Kidney epithelial cell (primary cell): ENCODE data around the gene ZIC2. TPM values are rescaled to one million over a fixed set of nuclear protein-coding genes. Genes with fewer than 3 reads are reported as not detected.
"Not testable (repeated sequence)": the region's sequence is repeated elsewhere in the genome, so short reads cannot be mapped to it uniquely, and the experiment has no call there.

ENCODE experiments used
- DNase-seq: peaks from one replicate; pipeline ENCODE4 v3.0.0-alpha.2; 2010; ENCODE audit warnings: low read depth
- H3K27me3 ChIP-seq: 2 replicates; pipeline ENCODE4 v1.6.0; 2011; ENCODE audit warnings: low read length; ENCODE audit not compliant: control insufficient read depth, insufficient read depth
- H3K36me3 ChIP-seq: 2 replicates; pipeline ENCODE4 v1.5.1; 2011; ENCODE audit warnings: low read length; ENCODE audit not compliant: control insufficient read depth, insufficient read depth
- H3K4me3 ChIP-seq: 2 replicates; pipeline ENCODE4 v1.5.1; 2011; ENCODE audit warnings: low read depth, mild to moderate bottlenecking, control low read depth, low read length
- total RNA-seq: library from RNA; depleted of rRNA; stranded (reverse); fragments of >200 nt; gene quantifications from 2 replicates; pipeline ENCODE4 v1.2.3, GENCODE V29; 2015
- TF ChIP-seq, protein P1 (sequence below): IDR thresholded peaks from 2 replicates; pipeline ENCODE4 v1.5.1; 2011; ENCODE audit warnings: mild to moderate bottlenecking, moderate library complexity, low read length, control low read depth, inconsistent platforms; ENCODE audit not compliant: insufficient read depth, poor library complexity, severe bottlenecking

The ZIC2 gene
- total RNA-seq, 1 donor from 2014 or later = not detected

DNA sequence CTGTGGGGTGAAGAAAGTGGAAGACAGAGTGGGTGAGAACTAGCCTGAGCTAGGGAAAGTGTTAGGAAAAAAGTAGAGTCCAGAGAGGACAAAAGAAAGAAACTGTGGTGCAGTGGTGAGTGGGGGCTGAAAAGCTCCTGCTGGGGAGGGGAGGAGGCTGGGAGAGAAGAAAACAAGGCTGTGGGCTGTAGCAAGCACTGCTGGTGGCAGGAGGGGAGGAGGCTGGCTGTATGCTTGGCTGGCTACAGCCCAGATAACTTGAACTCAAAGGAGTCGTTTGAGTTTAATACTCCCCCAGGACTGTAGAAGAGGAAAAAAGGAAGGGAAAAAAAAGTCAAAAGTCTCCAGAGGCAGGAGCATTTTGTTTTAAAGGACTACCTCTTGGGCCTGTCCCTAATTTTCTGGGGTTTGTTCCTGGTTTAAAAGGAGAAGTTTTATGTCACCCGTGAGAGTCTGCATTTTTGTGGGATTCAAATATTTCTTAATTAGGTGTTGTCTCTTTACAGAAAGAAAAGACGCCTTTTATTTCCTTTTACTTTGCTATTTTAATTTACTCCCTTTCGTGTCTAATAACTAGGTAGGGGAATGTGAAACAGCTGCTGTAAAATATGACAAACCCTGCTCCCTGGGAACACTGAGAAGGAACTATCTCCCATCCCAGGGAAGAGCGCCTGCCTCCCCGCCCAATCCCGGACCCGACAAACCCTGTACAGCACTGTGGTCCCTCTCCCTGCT, 31.7 kb upstream of the ZIC2 start:
- DNase-seq = no peak
- H3K36me3 ChIP-seq = no peaks in the 10 kb centered on the region
- TF ChIP-seq, protein P1, sequence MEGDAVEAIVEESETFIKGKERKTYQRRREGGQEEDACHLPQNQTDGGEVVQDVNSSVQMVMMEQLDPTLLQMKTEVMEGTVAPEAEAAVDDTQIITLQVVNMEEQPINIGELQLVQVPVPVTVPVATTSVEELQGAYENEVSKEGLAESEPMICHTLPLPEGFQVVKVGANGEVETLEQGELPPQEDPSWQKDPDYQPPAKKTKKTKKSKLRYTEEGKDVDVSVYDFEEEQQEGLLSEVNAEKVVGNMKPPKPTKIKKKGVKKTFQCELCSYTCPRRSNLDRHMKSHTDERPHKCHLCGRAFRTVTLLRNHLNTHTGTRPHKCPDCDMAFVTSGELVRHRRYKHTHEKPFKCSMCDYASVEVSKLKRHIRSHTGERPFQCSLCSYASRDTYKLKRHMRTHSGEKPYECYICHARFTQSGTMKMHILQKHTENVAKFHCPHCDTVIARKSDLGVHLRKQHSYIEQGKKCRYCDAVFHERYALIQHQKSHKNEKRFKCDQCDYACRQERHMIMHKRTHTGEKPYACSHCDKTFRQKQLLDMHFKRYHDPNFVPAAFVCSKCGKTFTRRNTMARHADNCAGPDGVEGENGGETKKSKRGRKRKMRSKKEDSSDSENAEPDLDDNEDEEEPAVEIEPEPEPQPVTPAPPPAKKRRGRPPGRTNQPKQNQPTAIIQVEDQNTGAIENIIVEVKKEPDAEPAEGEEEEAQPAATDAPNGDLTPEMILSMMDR = no peak
- H3K4me3 ChIP-seq = no peak overlapping the region
- peaks cover 43% of the 10 kb centered on the region for H3K27me3 ChIP-seq

DNA sequence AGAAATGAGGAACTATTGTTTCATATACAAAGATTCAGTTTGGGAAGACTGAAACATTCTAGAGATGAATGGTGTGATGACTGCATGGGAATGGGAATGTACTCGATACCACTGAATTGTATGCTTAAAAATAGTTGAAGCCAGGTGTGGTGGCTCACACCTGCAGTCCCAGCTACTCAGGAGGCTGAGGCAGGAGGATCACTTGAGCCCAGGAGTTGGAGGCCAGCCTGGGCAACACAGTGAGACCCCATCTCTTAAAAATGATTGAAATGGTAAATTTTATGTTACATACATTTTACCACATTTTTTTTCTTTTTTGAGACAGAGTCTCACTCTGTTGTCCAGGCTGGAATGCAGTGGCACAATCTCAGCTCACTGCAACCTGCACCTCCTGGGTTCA, 29.9 kb upstream of the ZIC2 start:
- H3K27me3 ChIP-seq = peaks cover 61% of the 10 kb centered on the region

DNA sequence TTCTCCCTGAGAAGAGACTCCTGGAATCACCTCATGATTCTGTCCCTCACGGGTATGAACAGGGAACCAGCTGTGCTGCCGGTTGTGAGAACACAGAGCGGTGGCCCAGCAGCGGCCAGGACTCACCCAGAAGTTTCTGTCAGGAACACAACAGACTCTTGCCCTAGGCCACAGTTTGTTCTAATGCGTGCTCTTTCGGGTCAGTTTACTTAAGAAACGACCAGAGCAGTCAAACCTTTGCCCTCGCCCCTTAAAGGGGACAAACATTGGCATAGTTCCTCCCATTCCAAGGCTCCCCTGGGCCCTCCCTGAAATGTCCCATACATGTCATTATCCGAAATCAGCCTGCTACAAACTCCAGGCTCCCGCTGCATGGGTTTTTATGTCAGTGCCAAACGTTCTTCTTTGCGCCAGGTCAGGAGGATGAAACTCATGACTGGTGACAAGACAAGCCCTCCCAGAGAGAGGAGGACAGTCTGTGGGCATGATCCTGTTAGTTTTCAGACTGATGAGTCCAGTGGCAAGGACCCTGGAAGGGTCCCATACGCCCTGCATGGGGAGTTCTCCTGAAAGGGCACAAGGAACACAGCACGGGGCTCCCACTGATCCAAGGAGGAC, 28.3 kb upstream of the ZIC2 start:
- H3K27me3 ChIP-seq = peaks cover 76% of the 10 kb centered on the region
- no peak overlapping the region for H3K4me3 ChIP-seq
- no peak for DNase-seq
- TF ChIP-seq, protein P1 = no peak
- H3K36me3 ChIP-seq = no peaks in the 10 kb centered on the region

More for the DNA sequence above, 29.9 kb upstream of the ZIC2 start:
- not testable (repeated sequence) for DNase-seq, H3K36me3 ChIP-seq, H3K4me3 ChIP-seq

DNA sequence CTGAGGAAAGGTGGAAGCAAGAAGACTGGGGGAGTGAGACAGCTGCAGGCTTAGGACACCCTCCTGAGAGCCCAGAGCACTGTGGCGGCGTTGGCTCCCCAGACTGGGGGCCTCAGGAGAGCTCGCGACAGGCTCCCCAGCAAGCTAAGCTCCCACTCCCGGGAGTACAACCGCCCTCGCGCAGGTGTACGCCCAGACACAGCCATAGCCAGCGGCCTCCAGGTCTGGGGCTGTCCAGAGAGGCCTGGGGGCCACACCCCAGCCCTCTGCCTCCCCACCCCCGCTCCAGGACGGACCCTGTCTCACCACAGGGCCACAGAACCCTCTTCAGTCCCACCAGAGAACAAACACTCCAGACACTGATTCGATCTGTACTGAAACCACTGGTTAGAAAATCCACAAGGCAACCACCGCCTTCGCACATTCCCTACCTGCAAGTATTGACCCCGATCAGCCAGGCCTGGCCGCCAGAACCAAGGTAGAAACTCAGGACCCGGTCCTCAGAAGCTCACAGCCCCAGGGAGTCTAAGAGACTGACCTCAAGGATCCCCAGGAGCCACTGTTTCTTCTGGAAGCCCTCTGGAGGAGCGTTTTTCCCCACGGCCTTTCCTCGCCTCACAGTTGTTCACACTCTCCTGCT, 26.4 kb upstream of the ZIC2 start:
- no peak for DNase-seq
- Histone ChIP-seq H3K4me3 (no peak overlapping the region), H3K27me3 (peaks cover 88% of the 10 kb centered on the region), H3K36me3 (no peaks in the 10 kb centered on the region)
- TF ChIP-seq, protein P1 = no peak

DNA sequence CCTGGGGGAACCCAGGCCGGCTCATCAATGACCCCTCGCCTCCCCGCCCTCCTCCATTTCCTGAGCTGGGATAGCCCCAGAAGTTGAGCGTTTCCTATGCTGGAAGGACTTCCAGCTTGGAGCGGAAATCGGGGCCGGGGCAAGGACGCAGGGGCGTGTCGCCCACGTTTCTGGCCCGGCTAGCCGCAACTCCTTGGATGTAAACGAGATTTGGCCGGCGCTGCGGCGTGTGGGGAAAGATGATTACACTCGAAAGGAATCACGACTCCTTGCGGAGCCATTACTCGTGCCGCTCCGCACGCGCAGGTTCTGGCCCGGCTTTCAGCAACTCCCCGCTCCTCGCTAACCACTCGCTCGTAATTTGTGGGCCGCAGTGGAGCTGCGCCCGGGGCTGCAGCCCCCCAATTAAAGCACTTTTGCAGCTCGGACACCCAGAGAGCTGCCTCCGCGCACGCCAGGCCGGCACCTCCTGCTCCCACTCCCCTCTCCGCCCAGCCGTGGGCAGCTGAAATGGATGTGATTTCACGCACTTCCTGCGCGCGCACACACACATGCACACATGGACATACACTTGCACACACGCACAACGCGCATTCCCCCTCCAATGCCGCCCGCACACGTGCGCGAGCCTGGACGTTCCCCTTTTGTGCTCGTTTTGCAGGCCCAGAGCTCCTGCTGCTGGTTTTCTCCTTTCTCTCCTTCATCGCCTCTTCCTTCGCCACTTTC, 25.7 kb upstream of the ZIC2 start:
- DNase-seq = no peak
- peaks cover 85% of the 10 kb centered on the region for H3K27me3 ChIP-seq
- H3K4me3 ChIP-seq = no peak overlapping the region
- H3K36me3 ChIP-seq = no peaks in the 10 kb centered on the region
- TF ChIP-seq, protein P1 = no peak
